Kidney (tissue), 14 donors: ENCODE results near the gene NPIPB9. TPM values are rescaled to one million over a fixed set of nuclear protein-coding genes. Genes with fewer than 3 reads are reported as not detected.
A peak's percentile ranks its signal among the peaks of the same experiment; 100 is the strongest.
"Not testable (repeated sequence)": the region's sequence is repeated elsewhere in the genome, so short reads cannot be mapped to it uniquely, and the experiment has no call there.

Experiments used
- DNase-seq, 5 donors: peaks; one replicate each; pipeline ENCODE4 v3.0.0-alpha.2; 2013 to 2020
- FAIRE-seq: peaks from 2 replicates; lab custom pipeline; 2012; peaks lifted over from hg19 to GRCh38; lab: Jason Lieb, UNC
- H3K27ac ChIP-seq, 2 donors: one replicate each; pipeline ENCODE4 v1.7.0; 2013; ENCODE audit warnings: low read depth in 2 of 2, low read length in 2 of 2, inconsistent platforms in 1 of 2
- H3K27me3 ChIP-seq: one replicate; pipeline ENCODE4 v1.7.1; 2013; ENCODE audit warnings: low read length, inconsistent platforms; ENCODE audit not compliant: control insufficient read depth, insufficient read depth
- H3K36me3 ChIP-seq, 3 donors: one replicate each; pipeline versions ENCODE4 v1.7.0 to v1.7.1; 2013; ENCODE audit warnings: low read length in 3 of 3, control low read depth in 1 of 3, inconsistent platforms in 1 of 3; ENCODE audit not compliant: insufficient read depth in 3 of 3, control insufficient read depth in 2 of 3
- H3K4me1 ChIP-seq, 3 donors: one replicate each; pipeline versions ENCODE4 v1.7.0 to v1.7.1; 2013; ENCODE audit warnings: low read length in 3 of 3, inconsistent platforms in 1 of 3, low read depth in 1 of 3; ENCODE audit not compliant: control insufficient read depth in 2 of 3, insufficient read depth in 2 of 3
- H3K4me3 ChIP-seq, 3 donors: one replicate each; pipeline versions ENCODE4 v1.7.0 to v1.8.1; 2013; ENCODE audit warnings: low read length in 3 of 3, control low read depth in 1 of 3, inconsistent platforms in 1 of 3
- H3K9ac ChIP-seq, 3 donors: one replicate each; pipeline versions ENCODE4 v1.7.0 to v1.7.1; 2013; ENCODE audit warnings: low read length in 3 of 3, control low read depth in 1 of 3, inconsistent platforms in 1 of 3
- H3K9me3 ChIP-seq, 3 donors: one replicate each; pipeline versions ENCODE4 v1.7.0 to v1.7.1; 2013; ENCODE audit warnings: low read length in 3 of 3, control low read depth in 1 of 3, inconsistent platforms in 1 of 3; ENCODE audit not compliant: control insufficient read depth in 2 of 3, insufficient read depth in 1 of 3
- CTCF ChIP-seq: IDR thresholded peaks from 3 replicates; pipeline ENCODE4 v1.5.1; 2012; ENCODE audit warnings: mild to moderate bottlenecking, moderate library complexity, borderline replicate concordance; ENCODE audit not compliant: insufficient read depth; ENCODE audit errors: extremely low read depth
- intact Hi-C: fragments of 100-400 bp; cut with DNase I; formaldehyde crosslinking; loops from one replicate; pipeline ENCODE4 v1.11.1; 2022
- polyA plus RNA-seq: library from polyadenylated mRNA; stranded (reverse); fragments of 350-450 nt; fragmentation: Illumina TruSeq; extraction: RNeasy Lipid Tissue Mini Kit (QIAGEN cat#74804); gene quantifications from one replicate; pipeline ENCODE4 v1.2.3, GENCODE V29; 2014; ENCODE audit warnings: low read depth, low replicate concordance; ENCODE audit not compliant: insufficient read depth
- total RNA-seq: library from RNA; stranded (reverse); fragmentation: NEBNext Ultra II Directional; extraction: Animal tissue kit (Norgen Biotek cat#: 25700); gene quantifications from one replicate; pipeline ENCODE4 v1.2.1, GENCODE V29; 2021
- donor health status: control.
- donor health status: control.
- donor health status: control.
- donor health status: control.
- donor health status: control.
- donor health status: DM: yes; HTN: yes; CAD: no.
- donor health status: Normal renal cell carcinoma (clear cell type).

NPIPB9 gene
- total and polyA plus RNA-seq, 2 donors from 2014 or later: 0.37 to 3.5 TPM

- H3K4me1 ChIP-seq, intact Hi-C loops, H3K9me3 ChIP-seq, FAIRE-seq, H3K36me3 ChIP-seq, H3K27ac ChIP-seq, H3K4me3 ChIP-seq, H3K9ac ChIP-seq, H3K27me3 ChIP-seq: not testable (repeated sequence)
- TF ChIP-seq CTCF: peak; percentile 18
- DNase-seq: peak in 3 of 5 donors; percentile 56 to 80 (median 74)
Measured at GRCh38 chr16:28802235-28803019, 50.8 kb downstream of the NPIPB9 start.

GRCh38 chr16:28807445-28808120, 56.0 kb downstream of the NPIPB9 start:
- H3K4me1 ChIP-seq, H3K9me3 ChIP-seq, FAIRE-seq, H3K4me3 ChIP-seq, H3K9ac ChIP-seq, H3K27ac ChIP-seq, H3K36me3 ChIP-seq, intact Hi-C loops, DNase-seq, H3K27me3 ChIP-seq: not testable (repeated sequence)

GRCh38 chr16:28820016-28820415, 68.4 kb downstream of the NPIPB9 start:
- Histone ChIP-seq H3K9me3 (no peaks in the 10 kb centered on the region), H3K4me3 (no peak overlapping the region), H3K36me3 (no peaks in the 10 kb centered on the region), H3K9ac (no peak overlapping the region), H3K27me3 (no peaks in the 10 kb centered on the region), H3K27ac (no peak overlapping the region), H3K4me1 (peaks cover 0 to 7% (median 0%) of the 10 kb centered on the region in 3 donors)
- TF ChIP-seq CTCF: no peak
- no peak for FAIRE-seq
- DNase-seq: no peak
- intact Hi-C loops: no loop called here

GRCh38 chr16:28820546-28820945, 69.0 kb downstream of the NPIPB9 start:
- intact Hi-C loops, H3K36me3 ChIP-seq, H3K9me3 ChIP-seq, H3K4me3 ChIP-seq, H3K27ac ChIP-seq, DNase-seq, H3K27me3 ChIP-seq, H3K9ac ChIP-seq, FAIRE-seq: not testable (repeated sequence)
- H3K4me1 ChIP-seq: peaks cover 0 to 12% (median 0%) of the 10 kb centered on the region in 3 donors
